ENCODE results near the gene GALNT11.

DNA sequence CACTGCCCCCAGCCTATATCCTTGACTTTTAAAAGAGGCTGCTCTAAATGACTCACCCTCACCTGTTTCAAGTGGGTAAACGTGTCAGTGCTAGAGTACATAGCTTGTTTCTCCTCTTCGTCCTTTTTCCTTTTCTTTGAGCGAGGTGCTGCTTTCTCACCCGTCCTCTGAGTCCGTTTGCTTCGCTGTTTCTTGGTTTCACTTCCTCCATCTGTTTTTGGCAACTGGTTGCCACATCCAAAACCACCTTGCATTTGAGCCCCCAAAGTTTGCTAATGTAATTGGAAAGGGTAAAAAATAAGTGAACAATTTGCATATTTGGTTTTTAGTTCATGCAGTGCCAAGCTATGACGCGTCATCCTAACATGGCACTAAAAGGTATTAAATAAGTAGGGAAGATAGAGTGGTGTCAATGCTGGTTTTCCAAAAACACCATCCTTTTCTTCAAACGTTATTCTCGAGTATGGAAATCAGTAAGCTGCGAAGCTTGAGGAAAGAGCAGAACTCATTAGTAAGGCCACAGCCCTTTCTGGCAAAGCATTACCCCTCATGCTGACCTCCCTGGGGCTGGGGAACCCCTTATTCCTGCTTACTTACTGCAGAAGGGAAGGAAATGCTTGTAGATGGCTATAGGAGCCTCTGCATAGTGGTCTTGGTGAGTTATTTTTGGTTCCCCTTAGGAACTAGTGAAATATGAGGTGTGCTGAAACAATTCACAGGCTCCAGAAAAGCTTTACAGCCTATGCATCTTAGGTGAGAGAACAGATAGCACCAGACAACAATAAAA is 133.5 kb downstream of the GALNT11 start:
- TF ChIP-seq, protein P1, sequence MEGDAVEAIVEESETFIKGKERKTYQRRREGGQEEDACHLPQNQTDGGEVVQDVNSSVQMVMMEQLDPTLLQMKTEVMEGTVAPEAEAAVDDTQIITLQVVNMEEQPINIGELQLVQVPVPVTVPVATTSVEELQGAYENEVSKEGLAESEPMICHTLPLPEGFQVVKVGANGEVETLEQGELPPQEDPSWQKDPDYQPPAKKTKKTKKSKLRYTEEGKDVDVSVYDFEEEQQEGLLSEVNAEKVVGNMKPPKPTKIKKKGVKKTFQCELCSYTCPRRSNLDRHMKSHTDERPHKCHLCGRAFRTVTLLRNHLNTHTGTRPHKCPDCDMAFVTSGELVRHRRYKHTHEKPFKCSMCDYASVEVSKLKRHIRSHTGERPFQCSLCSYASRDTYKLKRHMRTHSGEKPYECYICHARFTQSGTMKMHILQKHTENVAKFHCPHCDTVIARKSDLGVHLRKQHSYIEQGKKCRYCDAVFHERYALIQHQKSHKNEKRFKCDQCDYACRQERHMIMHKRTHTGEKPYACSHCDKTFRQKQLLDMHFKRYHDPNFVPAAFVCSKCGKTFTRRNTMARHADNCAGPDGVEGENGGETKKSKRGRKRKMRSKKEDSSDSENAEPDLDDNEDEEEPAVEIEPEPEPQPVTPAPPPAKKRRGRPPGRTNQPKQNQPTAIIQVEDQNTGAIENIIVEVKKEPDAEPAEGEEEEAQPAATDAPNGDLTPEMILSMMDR (IDR thresholded peaks at IDR 0.05; ENCODE audit: borderline replicate concordance, extremely low read depth, low read length, poor library complexity, severe bottlenecking), result no peak
- no peak for TF ChIP-seq EZH2 (IDR thresholded peaks at IDR 0.05; ENCODE audit: borderline replicate concordance, low read depth, low read length, severe bottlenecking)

Measured in DND-41 (cell line).